ENCODE measurements around the gene SLC3A2. TPM values are rescaled to one million over a fixed set of nuclear protein-coding genes. Genes with fewer than 3 reads are reported as not detected.

The SLC3A2 gene
- total RNA-seq (335 and 573 TPM in 2 replicates), polyA plus RNA-seq (456 and 476 TPM in 2 replicates)

- H3K27ac ChIP-seq = peak within 1 kb of the TSS; percentile 100
- H3K4me1 ChIP-seq (ENCODE audit: insufficient read depth) = peaks cover 43% of the 10 kb centered on the region
- H4K20me1 ChIP-seq (ENCODE audit: insufficient read depth, poor library complexity, severe bottlenecking) = peaks cover 33% of the 10 kb centered on the region
- no peaks in the 10 kb centered on the region for H3K9me3 ChIP-seq (ENCODE audit: low read depth)
- no peaks in the 10 kb centered on the region for H3K27me3 ChIP-seq
- no peak for TF ChIP-seq EZH2phosphoT487 (IDR thresholded peaks at IDR 0.05; ENCODE audit: low read depth, severe bottlenecking, unreplicated experiment)
- TF ChIP-seq, protein P1, sequence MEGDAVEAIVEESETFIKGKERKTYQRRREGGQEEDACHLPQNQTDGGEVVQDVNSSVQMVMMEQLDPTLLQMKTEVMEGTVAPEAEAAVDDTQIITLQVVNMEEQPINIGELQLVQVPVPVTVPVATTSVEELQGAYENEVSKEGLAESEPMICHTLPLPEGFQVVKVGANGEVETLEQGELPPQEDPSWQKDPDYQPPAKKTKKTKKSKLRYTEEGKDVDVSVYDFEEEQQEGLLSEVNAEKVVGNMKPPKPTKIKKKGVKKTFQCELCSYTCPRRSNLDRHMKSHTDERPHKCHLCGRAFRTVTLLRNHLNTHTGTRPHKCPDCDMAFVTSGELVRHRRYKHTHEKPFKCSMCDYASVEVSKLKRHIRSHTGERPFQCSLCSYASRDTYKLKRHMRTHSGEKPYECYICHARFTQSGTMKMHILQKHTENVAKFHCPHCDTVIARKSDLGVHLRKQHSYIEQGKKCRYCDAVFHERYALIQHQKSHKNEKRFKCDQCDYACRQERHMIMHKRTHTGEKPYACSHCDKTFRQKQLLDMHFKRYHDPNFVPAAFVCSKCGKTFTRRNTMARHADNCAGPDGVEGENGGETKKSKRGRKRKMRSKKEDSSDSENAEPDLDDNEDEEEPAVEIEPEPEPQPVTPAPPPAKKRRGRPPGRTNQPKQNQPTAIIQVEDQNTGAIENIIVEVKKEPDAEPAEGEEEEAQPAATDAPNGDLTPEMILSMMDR (IDR thresholded peaks at IDR 0.05; ENCODE audit: poor library complexity) = peak; percentile 77
- H2AFZ ChIP-seq = peak within 1 kb of the TSS; percentile 7
- 1% methylated on average over 56 of the region's 69 CpGs for WGBS (ENCODE audit: low lambda C conversion rate, missing lambda C conversion rate)
- H3K4me3 ChIP-seq = peak within 1 kb of the TSS; percentile 82
- DNase-seq (ENCODE audit: low spot score) = peak; percentile 96
- peaks cover 66% of the 10 kb centered on the region for H3K79me2 ChIP-seq
- no peaks in the 10 kb centered on the region for H3K9me2 ChIP-seq (replicated peaks; ENCODE audit: insufficient read depth)
- no peaks in the 10 kb centered on the region for H3K36me3 ChIP-seq (replicated peaks; ENCODE audit: insufficient read depth, low read depth)
- peak within 1 kb of the TSS; percentile 91 for H3K4me2 ChIP-seq
Measured at GRCh38 chr11:62880803-62881578, at the start of gene SLC3A2. Gene SLC3A2, plus strand, starts transcription at chr11:62880896. Its CDS starts 128 bp downstream, at chr11:62881024.

DNA sequence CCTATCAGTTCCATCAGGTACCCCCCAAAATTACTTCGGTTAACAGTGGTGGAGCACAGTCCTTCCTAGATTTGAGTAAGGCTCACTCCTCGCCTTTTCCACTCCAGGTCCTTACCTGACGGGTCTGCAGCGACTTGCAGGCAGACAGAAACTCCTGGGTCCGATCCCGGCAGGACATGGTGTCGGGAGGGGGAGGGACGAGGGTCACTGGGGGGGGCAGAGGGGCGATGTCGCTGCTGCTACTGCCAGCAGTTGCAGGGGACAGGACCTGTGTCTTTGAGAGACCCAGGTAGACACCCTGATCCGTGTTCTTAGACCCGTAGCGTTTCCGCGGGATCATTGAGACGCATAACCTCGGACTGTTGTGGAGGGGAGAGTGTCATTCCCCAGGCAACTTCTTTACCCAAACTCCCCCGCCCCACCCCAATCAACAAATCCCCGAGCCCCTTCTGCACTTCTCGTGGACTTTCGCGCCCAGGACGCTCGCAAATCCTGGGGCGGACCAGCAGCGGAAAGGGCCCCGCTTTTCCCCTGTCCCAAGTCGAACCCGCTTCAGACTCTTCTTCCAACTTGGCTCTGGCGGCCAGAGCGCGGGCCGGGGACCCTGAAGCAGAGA, 49.7 kb upstream of the SLC3A2 start:
- Histone ChIP-seq H4K20me1 (ENCODE audit: insufficient read depth, poor library complexity, severe bottlenecking) (peaks cover 18% of the 10 kb centered on the region), H3K9me3 (ENCODE audit: low read depth) (no peaks in the 10 kb centered on the region), H3K27me3 (no peaks in the 10 kb centered on the region), H3K9me2 (replicated peaks; ENCODE audit: insufficient read depth) (no peaks in the 10 kb centered on the region), H3K36me3 (replicated peaks; ENCODE audit: insufficient read depth, low read depth) (no peaks in the 10 kb centered on the region), H3K4me2 (peak overlapping the region; percentile 94), H2AFZ (peak overlapping the region; percentile 34), H3K4me3 (peak overlapping the region; percentile 87), H3K79me2 (peaks cover 77% of the 10 kb centered on the region), H3K27ac (peak overlapping the region; percentile 95), H3K4me1 (ENCODE audit: insufficient read depth) (peaks cover 15% of the 10 kb centered on the region)
- TF ChIP-seq, protein P1 (IDR thresholded peaks at IDR 0.05; ENCODE audit: poor library complexity) = no peak
- no peak for TF ChIP-seq EZH2phosphoT487 (IDR thresholded peaks at IDR 0.05; ENCODE audit: low read depth, severe bottlenecking, unreplicated experiment)
- no peak for TF ChIP-seq EZH2 (IDR thresholded peaks at IDR 0.05; ENCODE audit: borderline replicate concordance)
- no peak for DNase-seq (ENCODE audit: low spot score)
- WGBS (ENCODE audit: low lambda C conversion rate, missing lambda C conversion rate) = 1% methylated on average over 28 of the region's 33 CpGs

DNA sequence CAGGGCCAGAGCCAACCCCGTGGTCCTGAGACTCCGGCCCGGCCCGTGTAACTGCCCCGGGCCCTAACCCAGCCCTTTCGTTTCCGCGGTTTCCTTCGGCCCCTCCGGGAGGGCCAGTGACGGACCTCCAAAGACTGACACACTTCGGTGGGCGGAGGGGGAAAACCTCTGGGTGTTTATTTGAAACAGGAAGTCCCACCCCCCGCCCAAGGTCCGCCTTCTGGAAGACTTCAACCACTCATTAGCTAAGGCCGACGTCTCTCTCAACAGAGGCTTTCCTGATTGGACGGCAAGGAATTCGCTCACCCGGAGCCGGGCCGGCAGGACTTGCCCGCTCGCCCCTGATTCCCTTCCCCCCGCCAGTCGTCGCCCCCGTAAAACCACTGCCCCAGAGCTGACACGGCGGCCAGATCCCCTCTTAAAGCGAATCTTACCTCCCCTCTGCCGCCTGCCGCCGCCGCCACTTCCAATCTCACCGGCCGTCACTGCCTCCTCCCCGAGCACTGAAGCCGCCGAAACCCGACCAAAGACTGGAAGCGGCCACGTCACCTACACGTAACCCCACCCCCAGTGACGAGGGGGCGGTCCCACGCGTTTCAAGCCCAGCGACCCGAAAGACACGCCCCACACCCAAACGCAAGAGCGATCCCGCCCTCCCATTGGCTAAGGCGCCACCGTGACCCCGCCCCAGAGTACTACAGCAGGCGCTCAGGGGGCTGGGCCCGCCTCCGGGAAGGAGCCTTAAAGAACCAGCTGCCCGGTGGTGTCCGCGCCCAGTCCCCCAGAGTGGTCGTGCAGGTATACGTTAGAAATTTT, 49.0 kb upstream of the SLC3A2 start, which contains the start of gene STX5:
Gene STX5 (minus strand): TSS at position 532 of the 816 bp plus-strand sequence. CDS start 808 bp downstream, outside the sequence.
- H3K36me3 ChIP-seq (replicated peaks; ENCODE audit: insufficient read depth, low read depth) = no peaks in the 10 kb centered on the region
- WGBS (ENCODE audit: low lambda C conversion rate, missing lambda C conversion rate) = 1% methylated on average over 59 of the region's 65 CpGs
- H3K79me2 ChIP-seq = peaks cover 83% of the 10 kb centered on the region
- H3K4me1 ChIP-seq (ENCODE audit: insufficient read depth) = peaks cover 15% of the 10 kb centered on the region
- H3K9me3 ChIP-seq (ENCODE audit: low read depth) = no peaks in the 10 kb centered on the region
- no peaks in the 10 kb centered on the region for H3K9me2 ChIP-seq (replicated peaks; ENCODE audit: insufficient read depth)
- H4K20me1 ChIP-seq (ENCODE audit: insufficient read depth, poor library complexity, severe bottlenecking) = peaks cover 18% of the 10 kb centered on the region
- peak within 1 kb of the TSS; percentile 95 for H3K27ac ChIP-seq
- H3K27me3 ChIP-seq = no peaks in the 10 kb centered on the region
- H2AFZ ChIP-seq = peak within 1 kb of the TSS; percentile 42
- peak within 1 kb of the TSS; percentile 87 for H3K4me3 ChIP-seq
- H3K4me2 ChIP-seq = peak within 1 kb of the TSS; percentile 94
- TF ChIP-seq EZH2phosphoT487 (IDR thresholded peaks at IDR 0.05; ENCODE audit: low read depth, severe bottlenecking, unreplicated experiment) (no peak), EZH2 (IDR thresholded peaks at IDR 0.05; ENCODE audit: borderline replicate concordance) (no peak)
- TF ChIP-seq, protein P1 (IDR thresholded peaks at IDR 0.05; ENCODE audit: poor library complexity) = no peak
- DNase-seq (ENCODE audit: low spot score) = peak; percentile 100
